SKM-1 (cell line): ENCODE data around the gene RAB4A.

Source experiments
- DNase-seq: peaks from one replicate; lab custom pipeline; 2025; ENCODE audit not compliant: unreplicated experiment; lab: John Stamatoyannopoulos, UW

RAB4A gene

DNA sequence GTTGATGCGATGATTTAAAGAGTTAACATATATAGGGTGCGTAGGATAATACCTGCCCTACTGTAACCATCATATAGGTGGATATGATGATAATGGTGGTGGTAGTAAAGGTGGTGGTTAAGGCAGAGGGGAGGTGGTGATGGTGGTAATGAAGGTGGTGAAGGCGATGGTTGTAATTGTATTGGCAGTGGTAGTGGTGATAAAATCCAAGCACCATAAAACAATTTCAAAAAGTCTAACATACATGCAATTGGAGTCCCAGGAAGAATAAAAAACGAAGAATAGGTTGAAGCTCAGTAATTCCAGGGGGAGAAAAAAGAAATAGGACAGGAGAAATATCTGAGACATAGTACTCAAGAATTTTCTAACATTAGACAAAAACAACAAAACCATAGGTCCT is 27.3 kb upstream of the RAB4A start:
- DNase-seq, result no peak

DNA sequence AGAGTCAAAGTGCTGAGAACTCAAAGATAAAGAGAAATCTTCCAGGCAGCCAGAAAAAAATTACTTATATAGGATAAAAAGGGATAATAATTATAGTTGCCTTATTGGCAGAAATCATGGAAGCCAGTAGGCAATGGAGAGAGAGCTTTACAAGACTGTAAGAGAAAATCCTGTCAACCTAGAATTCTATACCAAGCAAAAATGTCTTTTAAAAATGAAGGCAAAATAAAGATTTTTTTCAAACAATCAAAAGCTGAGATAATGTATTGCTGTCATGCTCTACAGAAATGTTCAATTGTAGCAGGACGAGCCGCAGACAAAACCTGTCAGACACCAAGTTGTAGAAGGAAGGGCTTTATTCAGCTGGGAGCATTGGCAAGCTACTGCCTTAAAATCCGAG is 26.8 kb upstream of the RAB4A start:
- no peak for DNase-seq

DNA sequence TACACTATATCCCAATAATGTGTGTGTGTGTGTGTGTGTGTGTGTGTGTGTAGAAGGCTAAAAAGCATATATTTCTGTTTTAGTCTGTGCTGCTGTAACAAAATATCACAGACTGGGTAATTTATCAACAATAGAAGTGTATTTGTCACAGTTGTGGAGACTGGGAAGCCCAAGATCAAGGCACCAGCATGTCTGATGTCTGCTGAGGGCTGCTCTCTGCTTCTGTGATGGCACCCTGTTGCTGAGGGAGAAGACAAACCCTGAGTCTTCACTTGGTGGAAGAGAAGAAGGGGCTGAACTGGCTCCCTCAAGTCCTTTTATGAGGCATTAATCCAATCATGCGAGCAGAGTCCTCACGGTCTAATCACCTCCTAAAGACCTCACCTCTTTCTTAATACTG is 23.0 kb upstream of the RAB4A start:
- DNase-seq, result no peak

DNA sequence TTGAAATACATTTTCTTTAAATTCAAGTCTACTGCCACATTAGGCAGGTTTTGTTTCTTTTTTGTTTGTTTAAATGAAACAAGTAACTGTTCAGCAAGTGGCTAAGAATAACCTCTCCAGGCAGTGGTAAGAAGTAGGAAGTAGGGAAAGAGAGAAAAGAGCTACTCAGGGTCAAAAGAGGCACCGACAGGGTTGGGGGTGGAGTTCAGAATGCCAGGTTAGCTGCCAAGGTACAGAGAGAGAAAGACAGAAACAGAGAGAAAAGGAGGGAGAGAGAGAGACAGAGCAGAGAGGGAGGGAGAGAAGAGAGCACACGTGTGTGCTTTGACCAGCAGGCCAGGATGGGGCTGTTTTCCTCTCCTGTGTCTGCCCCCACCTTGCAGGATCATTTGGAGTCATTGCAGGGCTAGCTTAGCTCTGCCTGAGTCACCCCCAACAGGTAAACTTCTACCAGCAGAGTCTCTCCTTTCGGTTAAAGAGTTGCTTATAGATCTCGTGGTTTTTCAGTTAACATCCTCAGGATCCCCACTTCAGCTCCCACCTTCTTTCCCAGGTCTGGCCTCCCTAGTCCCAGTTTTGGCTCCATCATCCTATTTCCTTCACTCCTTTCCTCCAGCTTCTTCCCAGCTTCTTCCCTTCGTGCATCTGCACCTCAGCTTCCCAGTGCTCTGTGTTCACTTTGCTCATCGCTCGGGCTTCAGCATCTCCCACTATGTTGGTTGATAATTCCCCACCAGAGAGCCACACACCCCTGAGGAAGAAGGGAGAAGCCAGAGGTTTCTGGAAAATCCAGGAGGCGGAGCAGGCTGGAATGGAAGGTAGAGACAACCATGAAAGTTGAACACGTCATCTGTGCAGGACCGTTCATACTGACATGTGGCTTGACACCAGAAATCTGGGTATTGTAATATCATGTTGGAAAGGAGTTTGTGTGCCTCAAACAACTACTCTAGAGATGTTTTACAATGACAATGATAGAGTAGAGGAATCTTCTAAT is 21.8 kb upstream of the RAB4A start:
- peak; percentile 75 for DNase-seq

DNA sequence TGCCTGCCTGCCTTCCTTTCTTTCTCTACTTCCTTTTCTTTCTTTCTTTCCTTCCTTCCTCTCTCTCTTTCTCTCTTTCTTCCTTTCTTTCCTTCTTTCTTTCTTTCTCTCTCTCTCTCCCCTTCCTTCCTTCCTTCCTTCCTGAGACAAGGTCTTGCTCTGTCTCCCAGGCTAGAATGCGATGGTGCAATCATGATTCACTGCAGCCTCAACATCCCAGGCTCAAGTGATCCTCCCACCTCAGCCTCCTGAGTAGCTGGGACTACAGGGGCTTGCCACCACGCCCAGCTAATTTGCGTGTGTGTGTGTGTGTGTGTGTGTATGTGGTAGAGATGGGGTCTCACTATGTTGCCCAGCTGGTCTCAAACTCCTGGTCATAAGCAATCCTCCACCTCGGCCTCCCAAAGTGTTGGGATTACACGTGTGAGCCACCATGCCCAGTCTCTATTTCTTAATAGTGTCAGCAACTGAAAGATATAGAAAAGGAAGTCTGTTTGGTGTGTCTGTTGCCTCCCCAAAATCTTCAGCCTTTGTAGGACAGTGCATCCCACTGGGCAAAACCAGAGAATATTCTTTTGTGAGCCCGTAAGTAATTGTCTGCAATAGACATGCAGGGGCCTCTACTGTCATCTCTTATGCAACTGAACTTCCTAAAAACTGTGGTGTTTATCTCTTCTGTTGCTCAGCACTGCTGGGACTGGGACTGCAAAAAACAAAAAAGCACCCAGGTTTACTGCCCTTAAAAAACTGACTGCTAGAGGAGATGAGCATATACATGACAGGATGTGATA is 20.9 kb upstream of the RAB4A start:
- peak; percentile 91 for DNase-seq

DNA sequence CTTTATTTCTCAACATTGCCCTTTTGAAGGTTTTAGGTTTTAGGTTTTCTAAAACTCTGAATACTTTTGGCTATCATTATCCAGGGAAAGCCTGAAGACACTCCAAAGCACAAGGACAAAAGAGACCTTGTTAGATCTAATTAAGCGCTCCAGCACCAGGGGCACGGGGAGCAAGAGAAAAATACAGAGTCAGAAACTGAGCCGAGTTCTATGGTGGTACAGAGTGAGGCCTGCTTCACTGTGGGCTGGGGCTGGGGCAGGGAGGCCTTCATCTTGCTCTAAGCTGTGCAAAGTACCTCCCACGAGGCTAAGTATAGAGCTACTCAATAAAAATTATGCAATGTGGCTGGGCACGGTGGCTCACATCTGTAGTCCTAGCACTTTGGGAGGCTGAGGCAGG is 19.7 kb upstream of the RAB4A start:
- no peak for DNase-seq

DNA sequence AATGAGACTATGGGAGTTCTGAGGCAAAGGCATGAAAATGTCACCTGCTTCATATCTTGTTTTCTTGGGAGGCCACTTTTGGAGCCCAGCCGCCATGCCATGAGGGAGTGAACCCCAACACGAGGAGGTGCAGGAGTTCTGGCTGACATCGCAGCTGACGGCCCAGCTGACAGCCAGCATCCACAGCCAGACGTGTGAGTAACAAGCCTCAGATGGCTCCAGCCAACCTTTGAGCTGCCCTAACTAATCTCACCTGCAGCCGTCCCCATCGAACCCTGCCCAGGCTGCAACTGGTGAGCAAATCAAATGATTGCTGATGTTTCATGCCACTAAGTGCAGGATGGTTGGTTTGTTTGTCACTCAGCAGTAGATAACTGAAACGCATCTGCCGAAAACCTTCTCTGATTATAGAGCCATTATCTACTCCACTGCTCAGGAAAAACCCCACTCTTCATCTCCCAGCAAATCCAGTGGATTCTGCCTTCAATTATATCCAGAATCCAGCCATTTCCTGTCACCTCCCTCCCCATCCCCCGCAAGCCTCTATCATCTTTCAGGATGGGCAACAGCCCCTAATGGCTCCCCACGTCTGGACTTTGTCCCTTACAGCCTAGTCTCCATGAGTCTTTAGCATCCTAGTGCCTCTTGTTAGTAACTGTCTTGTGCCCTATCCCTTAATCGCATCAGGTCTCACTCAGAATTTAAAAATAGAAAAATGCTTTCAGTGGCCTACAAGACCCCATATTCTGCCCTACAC is 18.5 kb upstream of the RAB4A start:
- no peak for DNase-seq

DNA sequence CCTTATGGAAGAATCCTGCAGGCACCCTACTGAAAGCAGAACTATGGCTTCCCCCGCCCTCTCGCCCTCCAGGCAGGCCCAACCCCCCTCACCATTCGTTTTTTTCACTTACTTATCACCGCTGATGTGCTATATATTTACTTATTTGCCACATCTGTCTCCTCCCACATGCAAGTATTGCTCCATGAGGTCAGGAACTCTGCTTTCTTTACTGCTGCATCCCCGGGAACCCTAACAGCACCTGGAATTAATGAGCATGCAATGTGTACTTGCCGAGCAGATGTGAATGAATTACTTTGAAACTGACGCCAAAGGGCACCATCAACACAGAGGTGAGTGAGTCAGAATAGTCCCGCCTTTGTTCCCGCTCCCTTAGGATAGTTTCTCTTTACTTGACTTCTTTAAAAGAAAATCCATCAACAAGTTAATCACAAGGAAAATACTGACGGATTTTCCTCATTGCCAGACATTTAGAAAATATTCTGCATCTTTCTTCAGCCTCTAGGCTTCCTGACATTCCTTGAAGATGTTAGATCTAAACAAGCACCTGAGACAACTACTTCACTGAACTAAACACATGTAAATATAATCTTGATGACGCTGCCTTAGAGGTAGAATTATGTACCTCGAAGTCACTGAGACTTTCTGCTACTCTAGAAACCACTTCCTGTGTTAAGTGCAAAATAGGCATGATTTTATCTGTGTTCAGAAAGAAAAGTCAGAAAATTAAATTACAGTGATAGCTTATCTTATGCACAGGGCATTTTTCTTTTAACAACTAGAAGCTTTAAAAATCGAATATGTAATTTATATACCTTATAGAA is 17.5 kb upstream of the RAB4A start:
- no peak for DNase-seq

DNA sequence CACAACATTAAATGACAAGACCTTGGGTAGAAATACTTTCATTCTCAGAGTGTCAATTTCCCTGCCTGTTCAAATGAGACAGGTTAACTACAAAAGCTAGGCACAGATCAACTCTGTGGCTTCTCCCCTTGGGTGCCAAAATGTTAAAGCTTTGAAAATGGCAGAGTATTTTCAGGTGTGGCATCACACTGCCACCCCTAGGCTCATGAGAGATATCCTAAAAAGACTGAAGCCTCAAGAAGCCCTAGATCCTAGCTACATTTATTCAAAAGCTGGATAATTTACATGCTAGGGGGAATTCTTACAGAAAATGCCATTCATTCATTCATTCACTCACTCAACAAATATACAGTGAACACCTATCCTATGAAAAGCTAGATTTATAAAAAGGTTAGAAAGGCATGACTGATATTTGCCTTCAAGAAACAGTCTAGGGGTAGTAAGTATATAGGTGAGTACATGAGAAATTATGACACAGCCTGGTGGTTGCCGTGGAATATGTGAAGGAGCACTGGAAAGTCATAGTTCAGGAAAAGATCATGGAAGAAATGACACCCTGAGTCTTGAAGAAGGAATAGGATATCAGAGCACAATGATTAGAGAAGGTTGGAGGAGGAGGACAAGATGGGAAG is 15.9 kb upstream of the RAB4A start:
- no peak for DNase-seq

DNA sequence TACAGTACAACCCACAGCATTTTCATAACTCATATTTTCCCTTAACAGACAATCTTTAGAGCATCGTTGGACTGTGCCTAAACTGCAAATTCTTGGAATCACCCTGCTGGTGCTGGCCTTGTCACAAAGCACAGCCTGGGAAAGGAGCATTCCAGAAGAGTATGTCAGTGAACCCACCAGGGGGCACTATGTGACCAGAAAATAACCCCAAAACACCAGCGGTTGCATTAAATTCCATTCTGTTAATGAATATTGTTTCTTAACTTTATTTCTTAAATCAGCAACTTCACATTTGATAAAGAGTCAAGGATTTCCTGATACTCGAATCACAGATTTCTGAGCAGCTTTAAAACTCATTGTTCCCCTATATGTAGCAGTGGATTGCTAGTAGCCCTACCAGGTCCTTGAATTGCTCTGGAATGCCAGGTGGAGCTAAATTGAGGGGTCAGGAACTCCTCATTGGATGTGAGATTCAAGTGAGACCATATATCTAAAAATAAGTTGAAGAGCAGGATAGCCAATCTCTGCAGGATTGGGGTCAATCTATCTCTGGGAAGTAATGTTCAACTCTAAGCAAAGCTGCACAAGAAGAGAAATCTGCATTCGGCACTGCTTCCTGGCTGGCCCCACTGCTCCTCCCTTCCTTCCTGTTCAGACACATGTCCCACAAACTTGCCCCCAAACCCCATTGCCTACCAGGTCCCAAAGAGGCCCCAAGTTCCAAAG is 12.7 kb upstream of the RAB4A start:
- peak; percentile 85 for DNase-seq

DNA sequence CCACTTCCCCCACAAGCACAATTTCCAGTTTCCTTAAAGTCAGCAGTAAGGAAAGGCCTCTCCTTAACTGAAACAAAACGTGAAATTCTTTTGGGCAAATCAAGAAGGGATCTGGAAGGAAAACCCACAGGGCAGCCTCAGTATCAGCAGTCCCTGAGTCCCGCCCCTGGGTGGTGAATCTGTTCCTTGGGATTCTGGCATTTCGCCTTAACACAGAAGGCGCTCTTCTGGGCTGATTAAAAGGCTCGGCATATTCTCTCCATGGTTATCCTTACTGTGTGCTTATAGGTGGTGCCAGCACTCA is 12.2 kb upstream of the RAB4A start:
- DNase-seq, result no peak

DNA sequence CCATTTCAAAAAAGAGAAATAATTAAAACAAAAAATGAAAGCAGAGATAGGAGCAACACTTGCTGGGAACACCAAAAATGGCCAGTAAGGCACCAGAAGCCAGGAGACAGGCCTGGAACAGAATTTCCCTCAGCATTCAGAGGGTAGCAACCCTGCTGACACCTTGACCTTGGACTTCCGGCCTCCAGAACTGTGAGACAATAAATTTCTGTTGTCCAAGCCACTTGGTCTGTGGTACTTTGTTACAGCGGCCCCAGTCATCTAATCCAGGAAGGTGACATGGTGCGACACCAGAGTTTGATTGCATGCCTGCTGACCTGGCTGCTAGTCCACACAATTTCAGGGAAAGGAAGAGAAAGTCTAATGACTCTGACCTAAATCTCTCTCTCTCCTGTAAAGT is 10.6 kb upstream of the RAB4A start:
- DNase-seq, result no peak

DNA sequence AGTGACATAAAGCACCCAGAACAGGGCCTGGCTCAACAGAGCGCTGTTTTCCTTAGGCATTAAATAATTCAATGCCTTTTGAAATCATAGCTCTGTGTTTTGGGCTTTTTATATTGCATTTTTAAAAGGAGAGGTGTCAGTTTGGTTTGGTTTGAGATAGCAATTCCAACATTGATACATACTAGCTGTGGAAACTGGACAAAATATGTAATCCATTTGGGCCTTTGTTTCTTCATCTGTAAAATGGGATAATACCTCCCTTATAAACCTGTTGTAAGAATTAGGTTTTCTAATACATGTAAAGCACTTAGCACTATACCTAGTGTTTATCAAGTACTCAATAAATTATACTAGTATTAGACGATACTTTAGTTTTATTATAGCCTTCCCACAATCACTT is 8.7 kb upstream of the RAB4A start:
- no peak for DNase-seq

DNA sequence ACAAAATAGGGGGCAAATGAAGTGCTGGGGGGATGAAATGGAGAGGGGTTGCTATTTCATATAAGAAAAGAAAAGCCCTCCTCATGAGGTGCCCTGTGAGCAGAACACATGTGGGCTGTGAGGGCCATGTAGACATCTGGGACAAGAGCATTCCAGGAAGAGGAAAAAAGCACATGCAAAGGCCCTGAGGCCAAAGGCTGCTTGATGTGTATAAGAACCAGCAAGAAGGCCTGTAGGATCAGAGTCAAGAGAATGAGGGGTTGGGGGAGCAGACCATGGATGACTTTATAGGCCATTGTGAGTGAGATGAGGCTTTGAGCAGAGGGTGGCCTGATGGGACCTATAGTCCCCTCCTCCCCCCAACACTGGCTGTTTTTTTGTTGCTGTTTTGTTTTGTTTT is 7.7 kb upstream of the RAB4A start:
- no peak for DNase-seq

DNA sequence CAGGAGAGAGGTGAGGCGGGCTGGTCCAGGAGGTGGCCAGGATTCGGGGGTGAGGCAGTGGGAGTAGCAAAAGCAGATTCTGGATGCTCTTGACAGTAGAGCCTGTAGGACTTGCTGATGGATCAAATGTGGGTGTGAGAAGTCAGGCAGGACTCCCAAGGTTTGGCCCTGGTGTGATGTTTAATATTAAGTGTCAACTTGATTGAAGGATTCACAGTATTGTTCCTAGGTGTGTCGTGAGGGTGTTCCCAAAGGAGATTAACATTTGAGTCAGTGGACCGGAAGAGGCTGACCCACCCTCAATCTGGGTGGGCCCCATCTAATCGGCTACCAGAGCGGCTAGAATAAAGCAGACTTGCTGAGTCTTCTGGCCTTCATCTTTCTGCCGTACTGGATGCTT is 6.8 kb upstream of the RAB4A start:
- DNase-seq, result no peak

DNA sequence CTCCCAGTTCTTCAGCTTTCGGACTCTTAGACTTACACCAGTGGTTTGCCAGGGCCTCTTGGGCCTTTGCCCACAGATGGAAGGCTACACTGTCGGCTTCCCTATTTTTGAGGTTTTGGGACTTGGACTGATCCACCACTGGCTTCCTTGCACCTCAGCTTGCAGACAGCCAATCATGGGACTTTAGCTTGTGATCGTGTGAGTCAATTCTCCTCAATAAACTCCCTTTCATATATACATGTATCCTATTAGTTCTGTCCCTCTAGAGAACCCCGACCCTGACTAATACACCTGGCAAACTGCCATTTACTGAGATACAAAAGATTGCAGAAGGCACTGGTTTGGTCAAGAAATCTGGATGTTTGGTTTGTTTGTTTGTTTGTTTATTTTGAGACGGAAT is 6.4 kb upstream of the RAB4A start:
- no peak for DNase-seq

DNA sequence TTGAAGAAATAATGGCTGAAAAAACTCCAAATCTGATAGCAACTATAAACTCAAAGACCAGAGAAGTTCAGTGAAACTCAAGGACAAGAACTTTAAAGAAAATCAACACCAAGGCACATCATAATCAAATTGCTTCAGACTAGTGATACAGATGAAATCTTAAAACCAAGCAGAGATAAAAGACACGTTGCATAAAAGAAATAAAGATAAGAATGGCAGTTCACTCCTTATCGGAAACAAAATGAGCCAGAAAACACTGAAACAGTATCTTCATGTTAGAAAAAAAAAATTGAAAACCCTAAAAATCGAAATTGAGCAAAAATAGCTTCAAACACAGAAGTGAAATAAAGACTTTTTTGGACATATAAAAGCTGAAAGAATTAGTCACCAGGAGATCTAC is 4.6 kb upstream of the RAB4A start:
- no peak for DNase-seq

DNA sequence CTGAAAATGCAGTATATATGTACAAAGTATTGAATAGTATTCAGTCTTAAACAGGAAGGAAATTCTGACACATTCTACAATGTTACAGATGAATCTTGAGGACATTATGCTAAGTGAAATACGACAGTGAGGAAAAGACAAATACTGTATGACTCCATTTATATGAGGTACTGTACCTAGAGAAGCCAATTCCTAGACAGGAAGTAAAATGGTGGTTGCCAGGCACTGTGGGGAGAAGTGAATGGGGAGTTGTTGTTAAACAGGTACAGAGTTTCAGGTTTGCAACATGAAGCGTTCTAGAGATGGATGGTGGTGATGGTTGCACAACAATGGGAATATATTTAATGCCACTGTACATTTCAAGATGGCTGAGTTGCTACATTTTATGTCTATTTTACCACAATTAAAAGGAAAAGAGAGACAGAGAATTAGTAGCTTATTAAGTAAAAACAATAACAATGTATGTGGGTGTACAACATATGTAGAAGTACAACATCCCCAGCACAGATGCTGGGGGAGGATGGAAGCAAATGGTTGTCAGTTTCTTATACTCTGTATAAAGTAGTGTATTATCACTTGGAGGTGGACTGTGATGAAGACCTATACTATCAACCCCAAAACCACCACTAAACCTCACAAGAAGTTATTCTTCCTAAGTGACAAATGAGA is 3.9 kb upstream of the RAB4A start:
- DNase-seq, result no peak

DNA sequence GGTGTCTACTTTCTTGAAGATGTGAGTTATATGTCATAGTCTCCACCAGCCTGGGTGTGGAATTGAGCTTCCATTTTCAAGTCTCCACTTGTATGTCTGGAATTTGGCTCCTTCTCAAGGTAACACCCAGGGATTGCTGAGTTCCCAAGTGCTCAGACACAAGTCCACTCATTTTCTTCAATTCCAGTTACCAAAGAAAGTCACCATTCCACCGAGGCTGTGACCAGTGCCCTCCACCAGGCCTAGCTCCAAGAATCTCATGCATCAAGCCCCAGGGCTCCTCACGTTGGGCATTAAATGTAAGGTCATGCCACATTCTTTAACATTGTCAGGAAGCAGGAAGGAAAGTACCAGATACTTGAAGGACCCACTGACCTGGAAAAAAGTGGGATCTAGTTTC is 2.4 kb upstream of the RAB4A start:
- no peak for DNase-seq
